GM12878 (cell line): ENCODE measurements around the gene ATXN1L.

Experiments used
- ATF7 ChIP-seq: fragments of 450-650 bp; IDR thresholded peaks from 2 replicates; pipeline ENCODE4 v1.6.1; 2016; ENCODE audit warnings: low read depth, mild to moderate bottlenecking
- BHLHE40 ChIP-seq, 2 experiments: fragments of 450-650 bp in 1 of 2; IDR thresholded peaks; 2 replicates each; pipeline ENCODE4 v1.6.1; 2011 to 2017; ENCODE audit warnings: low read depth in 2 of 2, borderline replicate concordance in 1 of 2, improper control_type of control experiment in 1 of 2, low read length in 1 of 2, mild to moderate bottlenecking in 1 of 2
- EZH2 ChIP-seq: IDR thresholded peaks from 2 replicates; pipeline ENCODE4 v1.6.1; 2012; ENCODE audit warnings: low read depth, mild to moderate bottlenecking, control low read depth, inconsistent platforms, low read length, borderline replicate concordance; ENCODE audit not compliant: control insufficient read depth
- JUNB ChIP-seq: IDR thresholded peaks from 2 replicates; pipeline ENCODE4 v1.6.1; 2016; ENCODE audit warnings: antibody characterized with exemption, mild to moderate bottlenecking
- NBN ChIP-seq: fragments of 450-650 bp; IDR thresholded peaks from 2 replicates; pipeline ENCODE4 v1.6.1; 2016
- RCOR1 ChIP-seq: conservative IDR thresholded peaks from 2 replicates; pipeline ENCODE4 v1.6.1; 2012; ENCODE audit warnings: low read depth, low read length, improper control_type of control experiment
- SMAD1 ChIP-seq: fragments of 450-650 bp; IDR thresholded peaks from 2 replicates; pipeline ENCODE4 v1.6.1; 2018; ENCODE audit warnings: mild to moderate bottlenecking, low read depth; ENCODE audit not compliant: partially characterized antibody
- TF ChIP-seq, protein P1 (sequence below), 3 experiments: IDR thresholded peaks in 2 of 3; conservative IDR thresholded peaks in 1 of 3; 2 replicates each; pipeline ENCODE4 v1.5.1; 2011; ENCODE audit warnings: low read depth in 3 of 3, low read length in 3 of 3, mild to moderate bottlenecking in 3 of 3, control low read depth in 2 of 3, moderate library complexity in 2 of 3, inconsistent platforms in 1 of 3, mixed read lengths in 1 of 3; ENCODE audit not compliant: control insufficient read depth in 2 of 3, insufficient read depth in 1 of 3; ENCODE audit errors: extremely low read depth in 1 of 3

DNA sequence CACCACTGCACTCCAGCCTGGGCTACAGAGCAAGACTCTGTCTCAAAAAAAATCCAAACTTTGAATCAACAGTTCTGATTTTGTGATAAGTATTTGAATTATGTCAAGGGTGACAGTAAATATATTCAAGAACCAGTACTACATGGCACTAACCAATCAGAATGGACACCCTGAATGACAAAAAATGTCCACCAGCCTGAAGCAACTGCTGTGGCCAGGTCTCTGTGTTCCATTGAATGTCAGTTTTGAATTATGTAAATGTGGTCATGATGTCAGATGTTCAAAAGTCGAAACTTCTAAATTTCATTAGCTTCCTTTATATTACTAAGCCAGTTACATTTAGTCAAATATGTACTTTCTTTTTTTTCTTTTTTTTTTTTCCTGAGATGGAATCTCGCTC, 15.4 kb upstream of the ATXN1L start:
- no peak for TF ChIP-seq ATF7
- TF ChIP-seq SMAD1, result no peak
- TF ChIP-seq JUNB, result peak; percentile 29; the same call in 1 of the 2 replicates
- no peak for TF ChIP-seq EZH2
- no peak for TF ChIP-seq NBN
- TF ChIP-seq RCOR1, result no peak
- TF ChIP-seq, protein P1, sequence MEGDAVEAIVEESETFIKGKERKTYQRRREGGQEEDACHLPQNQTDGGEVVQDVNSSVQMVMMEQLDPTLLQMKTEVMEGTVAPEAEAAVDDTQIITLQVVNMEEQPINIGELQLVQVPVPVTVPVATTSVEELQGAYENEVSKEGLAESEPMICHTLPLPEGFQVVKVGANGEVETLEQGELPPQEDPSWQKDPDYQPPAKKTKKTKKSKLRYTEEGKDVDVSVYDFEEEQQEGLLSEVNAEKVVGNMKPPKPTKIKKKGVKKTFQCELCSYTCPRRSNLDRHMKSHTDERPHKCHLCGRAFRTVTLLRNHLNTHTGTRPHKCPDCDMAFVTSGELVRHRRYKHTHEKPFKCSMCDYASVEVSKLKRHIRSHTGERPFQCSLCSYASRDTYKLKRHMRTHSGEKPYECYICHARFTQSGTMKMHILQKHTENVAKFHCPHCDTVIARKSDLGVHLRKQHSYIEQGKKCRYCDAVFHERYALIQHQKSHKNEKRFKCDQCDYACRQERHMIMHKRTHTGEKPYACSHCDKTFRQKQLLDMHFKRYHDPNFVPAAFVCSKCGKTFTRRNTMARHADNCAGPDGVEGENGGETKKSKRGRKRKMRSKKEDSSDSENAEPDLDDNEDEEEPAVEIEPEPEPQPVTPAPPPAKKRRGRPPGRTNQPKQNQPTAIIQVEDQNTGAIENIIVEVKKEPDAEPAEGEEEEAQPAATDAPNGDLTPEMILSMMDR (IDR thresholded peaks at IDR 0.05 in 2 of 3, conservative IDR thresholded peaks at IDR 0.05 in 1 of 3; ENCODE audit: control insufficient read depth in 2 of 3, extremely low read depth in 1 of 3, insufficient read depth in 1 of 3, low read depth in 3 of 3, low read length in 3 of 3), result no peak
- TF ChIP-seq BHLHE40 (IDR thresholded peaks at IDR 0.05; ENCODE audit: borderline replicate concordance in 1 of 2, low read depth in 2 of 2, low read length in 1 of 2), result no peak
